K562 (cell line): Measurements from ENCODE around the gene SDSL. TPM values are rescaled to one million over a fixed set of nuclear protein-coding genes. Genes with fewer than 3 reads are reported as not detected.

Experiments
- AFF1 ChIP-seq, 2 experiments: fragments of 450-650 bp; IDR thresholded peaks; 2 replicates each; pipeline ENCODE4 v1.6.1; 2018; ENCODE audit warnings: mild to moderate bottlenecking in 2 of 2, low read depth in 1 of 2; ENCODE audit not compliant: partially characterized antibody in 2 of 2
- CBFB ChIP-seq: sonication (generic); formaldehyde crosslinking; IDR thresholded peaks from 2 replicates; pipeline ENCODE4 v1.4.0; 2020; ENCODE audit warnings: mild to moderate bottlenecking, missing genetic modification reagents
- CEBPZ ChIP-seq: fragments of 150-350 bp; IDR thresholded peaks from 2 replicates; pipeline ENCODE4 v1.6.1; 2014; ENCODE audit warnings: low read depth, mild to moderate bottlenecking, low read length, borderline replicate concordance
- FOSL1 ChIP-seq: fragments of 200-800 bp; sonication (Bioruptor generic); conservative IDR thresholded peaks from 2 replicates; pipeline ENCODE4 v1.6.1; 2016; ENCODE audit warnings: missing genetic modification characterization, missing compliant biosample characterization
- IRF1 ChIP-seq: sonication (generic); formaldehyde crosslinking; IDR thresholded peaks from 2 replicates; pipeline ENCODE4 v1.8.0; 2022; ENCODE audit warnings: missing genetic modification reagents, mild to moderate bottlenecking, borderline replicate concordance
- JUND ChIP-seq, 2 experiments: IDR thresholded peaks; 2 replicates in 1 of 2; 3 replicates in 1 of 2; pipeline ENCODE4 v1.6.1; 2011; ENCODE audit warnings: borderline replicate concordance in 2 of 2, low read depth in 2 of 2, low read length in 2 of 2, improper control_type of control experiment in 1 of 2, missing biosample characterization in 1 of 2, missing genetic modification characterization in 1 of 2, missing genetic modification reagents in 1 of 2
- LEF1 ChIP-seq: fragments of 450-650 bp; IDR thresholded peaks from 2 replicates; pipeline ENCODE4 v1.6.1; 2016; ENCODE audit warnings: mild to moderate bottlenecking
- OTX1 ChIP-seq: fragments of 450-650 bp; formaldehyde crosslinking; IDR thresholded peaks from 2 replicates; pipeline ENCODE4 v1.4.0; 2022; ENCODE audit warnings: mild to moderate bottlenecking
- RBM15 ChIP-seq: fragments of 200-400 bp; formaldehyde crosslinking; IDR thresholded peaks from 2 replicates; pipeline ENCODE4 v1.6.1; 2018; ENCODE audit warnings: mild to moderate bottlenecking, low read length, moderate library complexity; ENCODE audit not compliant: insufficient read depth
- SAFB2 ChIP-seq: fragments of 200-400 bp; formaldehyde crosslinking; IDR thresholded peaks from 2 replicates; pipeline ENCODE4 v1.6.1; 2018; ENCODE audit warnings: borderline replicate concordance, low read length, low read depth, moderate library complexity; ENCODE audit not compliant: severe bottlenecking
- SMC3 ChIP-seq: conservative IDR thresholded peaks from 2 replicates; pipeline ENCODE4 v1.6.1; 2011; ENCODE audit warnings: low read depth, low read length, improper control_type of control experiment; ENCODE audit not compliant: insufficient read depth
- TBL1XR1 ChIP-seq, 2 experiments: IDR thresholded peaks; 2 replicates each; pipeline ENCODE4 v1.6.1; 2012; ENCODE audit warnings: improper control_type of control experiment in 2 of 2, low read length in 2 of 2, mild to moderate bottlenecking in 1 of 2
- USF2 ChIP-seq: sonication (generic); formaldehyde crosslinking; IDR thresholded peaks from 2 replicates; pipeline ENCODE4 v1.5.0; 2020; ENCODE audit warnings: missing genetic modification reagents
- ZNF121 ChIP-seq: sonication (generic); formaldehyde crosslinking; conservative IDR thresholded peaks from 2 replicates; pipeline ENCODE4 v1.8.0; 2022; ENCODE audit warnings: missing genetic modification reagents
- ZNF512 ChIP-seq: IDR thresholded peaks from 2 replicates; pipeline ENCODE4 v1.6.1; 2016; ENCODE audit warnings: missing genetic modification characterization, missing compliant biosample characterization
- polyA plus RNA-seq, 8 experiments: library from polyadenylated mRNA; depleted of rRNA in 4 of 8; stranded (reverse) in 5 of 8; unstranded in 3 of 8; fragments of >200 nt; fragmentation: Nextera tagmentation in 2 of 8; fragmentation: Illumina TruSeq in 1 of 8; extraction: Ambion mirVana in 2 of 8; extraction: Trizol in 1 of 8; gene quantifications; 2 replicates each; pipeline versions ENCODE4 v1.2.1 to v1.2.3, GENCODE V29; 2011 to 2014; ENCODE audit warnings: inconsistent platforms in 1 of 8, missing spikeins in 1 of 8
- total RNA-seq, 7 experiments: library from RNA; depleted of rRNA in 6 of 7; stranded (reverse); fragments of >200 nt in 6 of 7; fragmentation: Illumina TruSeq in 2 of 7; extraction: Trizol in 2 of 7; gene quantifications; 2 replicates each; pipeline versions ENCODE4 v1.2.1 to v1.2.3, GENCODE V29; 2011 to 2021; ENCODE audit warnings: low replicate concordance in 1 of 7

SDSL gene
- total and polyA plus RNA-seq, 9 of the 15 experiments (the other 6 are each of a cell fraction or from before 2014, with no cell fraction given), result 0.31 to 11.0 (median 7.4) TPM

- TF ChIP-seq SAFB2 (no peak), AFF1 (IDR thresholded peaks at IDR 0.05; ENCODE audit: low read depth in 1 of 2, partially characterized antibody in 2 of 2) (peak in 1 of 2 experiments; percentile 22), RBM15 (no peak), IRF1 (no peak), ZNF512 (0 out of 2 replicates have a peak, but pooled peaks have one; percentile 6), JUND (IDR thresholded peaks at IDR 0.05; ENCODE audit: borderline replicate concordance, low read depth, low read length) (peak; percentile 42; the same call in 1 of the 2 replicates), JUND (tag; IDR thresholded peaks at IDR 0.05; ENCODE audit: borderline replicate concordance, low read depth, low read length) (peak; percentile 51; the same call in 2 of the 3 replicates), USF2 (CRISPR knock-in tag) (no peak), LEF1 (peak; percentile 38; the same call in 1 of the 2 replicates), SMC3 (no peak), TBL1XR1 (IDR thresholded peaks at IDR 0.05; ENCODE audit: low read length in 2 of 2) (no peak), FOSL1 (tag) (peak; percentile 52; the same call in 1 of the 2 replicates), ZNF121 (CRISPR knock-in tag) (no peak), CBFB (CRISPR knock-in tag) (no peak), CEBPZ (no peak), OTX1 (no peak)
Measured at GRCh38 chr12:113407931-113408600, 14.1 kb upstream of the SDSL start (continued).
